Measurements from ENCODE around the gene LINC01488.

Gene LINC01488

GRCh38 chr11:69463995-69464960 is 17.2 kb upstream of the LINC01488 start:
- DNase-seq: no peak

GRCh38 chr11:69465236-69466000 is 16.0 kb upstream of the LINC01488 start:
- no peak for DNase-seq

GRCh38 chr11:69466039-69466438 is 15.4 kb upstream of the LINC01488 start:
- no peak for DNase-seq

- DNase-seq: no peak
Measured at GRCh38 chr11:69467196-69467595, 14.3 kb upstream of the LINC01488 start.

GRCh38 chr11:69467646-69468045 is 13.8 kb upstream of the LINC01488 start:
- DNase-seq: no peak

GRCh38 chr11:69468221-69468620 is 13.2 kb upstream of the LINC01488 start:
- DNase-seq: no peak

GRCh38 chr11:69468911-69469885 is 12.3 kb upstream of the LINC01488 start:
- no peak for DNase-seq

GRCh38 chr11:69470301-69470700 is 11.2 kb upstream of the LINC01488 start:
- no peak for DNase-seq

- DNase-seq: no peak
Measured at GRCh38 chr11:69470793-69471728, 10.4 kb upstream of the LINC01488 start.

- no peak for DNase-seq
Measured at GRCh38 chr11:69471729-69472540, 9.5 kb upstream of the LINC01488 start.

- no peak for DNase-seq
Measured at GRCh38 chr11:69472541-69473275, 8.8 kb upstream of the LINC01488 start.

- DNase-seq: no peak
Measured at GRCh38 chr11:69473276-69473845, 8.1 kb upstream of the LINC01488 start.

- DNase-seq: no peak
Measured at GRCh38 chr11:69474736-69475135, 6.7 kb upstream of the LINC01488 start.

- no peak for DNase-seq
Measured at GRCh38 chr11:69475141-69475865, 6.2 kb upstream of the LINC01488 start.

GRCh38 chr11:69475866-69476471 is 5.5 kb upstream of the LINC01488 start:
- no peak for DNase-seq

GRCh38 chr11:69476509-69476961 is 4.9 kb upstream of the LINC01488 start:
- no peak for DNase-seq

- DNase-seq: no peak
Measured at GRCh38 chr11:69477086-69477485, 4.4 kb upstream of the LINC01488 start.

GRCh38 chr11:69479591-69480271 is 1.7 kb upstream of the LINC01488 start:
- DNase-seq: no peak

Measured in NCI-H2029 treated with DMSO at 0.1 percent for 48 hours (cell line).